NCI-H446 treated with DMSO at 0.1 percent for 48 hours (cell line): Measurements from ENCODE around the gene MSI2.

Experiments
- DNase-seq: peaks from one replicate; lab custom pipeline; 2025; lab: John Stamatoyannopoulos, UW

MSI2 gene

GRCh38 chr17:57270801-57271245 is 14.5 kb downstream of the MSI2 start:
- no peak for DNase-seq

DNA sequence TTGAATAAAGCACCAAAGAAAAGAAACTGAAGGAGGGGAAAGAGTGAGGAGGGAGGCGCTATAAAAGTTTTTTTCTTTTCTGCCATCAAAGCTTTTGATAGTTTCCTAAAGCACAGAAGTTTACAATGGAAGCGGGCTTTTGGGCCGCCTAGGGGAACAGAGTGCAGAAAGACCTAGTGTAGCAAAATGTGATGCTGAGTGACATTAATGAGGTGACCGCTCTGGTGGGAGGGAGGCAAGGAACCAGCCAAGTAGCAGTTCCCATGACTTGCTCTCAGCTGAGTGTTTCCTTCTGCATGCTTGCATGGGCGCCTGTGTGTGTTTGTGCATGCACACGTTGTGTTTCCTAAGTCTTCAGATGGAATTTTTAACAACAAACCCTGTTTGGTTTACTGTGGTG is 15.5 kb downstream of the MSI2 start:
- DNase-seq = no peak

DNA sequence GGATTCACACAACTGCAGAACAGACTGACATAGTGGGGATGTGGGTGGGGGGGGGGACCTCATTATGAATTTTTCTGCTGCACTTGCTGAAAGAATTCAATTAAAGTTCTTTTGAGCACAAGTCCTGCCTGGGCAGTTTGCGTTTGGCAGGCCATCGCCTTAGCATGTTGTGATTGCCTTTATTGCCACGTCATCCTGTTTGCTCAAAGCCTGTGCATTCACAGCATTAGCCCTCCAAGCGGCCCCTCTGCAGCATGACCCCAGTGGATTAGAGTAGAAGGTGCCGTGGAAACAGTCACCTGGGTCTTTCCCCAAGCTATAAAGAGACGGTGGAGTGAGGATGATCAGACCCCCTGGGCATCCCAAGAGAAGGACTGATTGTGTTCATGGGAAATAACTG is 17.2 kb downstream of the MSI2 start:
- DNase-seq = no peak

DNA sequence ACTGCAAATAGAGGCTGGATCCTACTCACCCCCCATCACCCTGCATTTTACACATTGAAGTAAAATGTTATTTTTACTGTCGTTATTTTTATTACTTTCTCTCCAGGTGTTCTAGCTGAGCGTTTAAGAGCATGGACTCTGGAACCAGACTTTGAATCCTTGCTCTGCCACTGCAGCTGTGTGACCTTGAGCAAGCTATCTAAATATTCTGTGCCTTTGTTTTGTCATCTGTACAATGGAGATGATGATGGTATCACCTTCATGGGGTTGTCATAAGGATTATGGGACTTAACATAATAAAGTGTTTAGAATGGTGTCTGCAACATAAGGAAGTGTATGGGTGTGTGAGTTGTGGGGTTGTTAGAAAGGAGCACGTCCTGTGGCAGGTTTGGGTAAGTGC is 17.8 kb downstream of the MSI2 start:
- no peak for DNase-seq

DNA sequence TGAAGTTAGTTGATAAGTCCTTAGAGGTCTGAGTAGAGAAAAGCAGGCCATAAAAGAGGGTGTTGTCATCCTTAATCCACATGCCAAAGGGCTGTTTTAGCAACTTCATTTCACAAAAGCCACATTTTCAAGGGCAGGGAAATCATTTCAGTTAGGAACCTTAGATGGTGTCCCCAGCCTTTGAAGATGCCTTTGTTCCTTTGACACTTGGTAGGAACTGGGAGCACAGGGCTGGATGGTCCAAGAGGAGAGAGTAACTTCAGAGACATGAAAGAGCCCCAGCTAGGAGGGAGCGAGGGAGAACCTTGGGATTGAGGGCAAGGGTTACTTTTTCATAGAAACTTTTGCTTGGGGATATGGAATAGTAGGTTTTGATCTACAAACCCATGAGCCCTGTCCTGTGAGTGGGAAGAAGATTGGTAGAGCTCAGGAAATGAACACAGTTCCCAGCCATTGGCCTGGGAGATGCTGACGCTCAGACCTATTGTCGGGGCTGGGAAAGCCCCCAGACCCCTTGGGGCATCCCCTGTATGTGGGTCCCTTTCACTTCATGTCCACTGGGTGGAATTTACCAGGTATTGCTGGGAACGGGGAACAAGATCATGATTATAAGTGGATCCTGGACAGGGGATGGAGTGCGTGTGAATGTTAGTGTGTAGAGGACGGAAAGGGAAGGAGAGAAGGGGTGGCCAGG is 18.9 kb downstream of the MSI2 start:
- no peak for DNase-seq

GRCh38 chr17:57276621-57277020 is 20.3 kb downstream of the MSI2 start:
- DNase-seq = no peak

- DNase-seq = no peak
Observed at GRCh38 chr17:57277923-57278604, 21.7 kb downstream of the MSI2 start.

GRCh38 chr17:57278740-57279387 is 22.5 kb downstream of the MSI2 start:
- no peak for DNase-seq

GRCh38 chr17:57279432-57279831 is 23.1 kb downstream of the MSI2 start:
- no peak for DNase-seq

DNA sequence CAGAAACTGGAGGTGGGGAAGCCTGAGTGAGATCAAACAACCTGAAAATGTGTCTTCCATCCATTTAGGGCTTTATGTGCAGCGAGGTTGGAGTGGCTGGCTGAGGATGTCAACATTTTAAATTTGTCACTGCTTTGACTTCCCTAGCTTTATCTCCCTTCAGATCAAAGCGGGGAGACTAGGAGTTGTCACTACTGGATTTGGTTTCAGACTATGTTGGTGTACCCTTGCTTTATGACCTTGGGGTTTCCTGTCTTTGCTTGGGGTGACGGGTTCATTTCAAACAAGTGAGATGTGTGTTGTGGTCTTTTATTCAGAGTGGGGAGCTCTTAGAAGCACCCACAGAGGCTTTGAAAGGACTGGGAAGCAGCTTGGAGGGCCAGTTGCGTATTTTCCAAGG is 25.6 kb downstream of the MSI2 start:
- no peak for DNase-seq

DNA sequence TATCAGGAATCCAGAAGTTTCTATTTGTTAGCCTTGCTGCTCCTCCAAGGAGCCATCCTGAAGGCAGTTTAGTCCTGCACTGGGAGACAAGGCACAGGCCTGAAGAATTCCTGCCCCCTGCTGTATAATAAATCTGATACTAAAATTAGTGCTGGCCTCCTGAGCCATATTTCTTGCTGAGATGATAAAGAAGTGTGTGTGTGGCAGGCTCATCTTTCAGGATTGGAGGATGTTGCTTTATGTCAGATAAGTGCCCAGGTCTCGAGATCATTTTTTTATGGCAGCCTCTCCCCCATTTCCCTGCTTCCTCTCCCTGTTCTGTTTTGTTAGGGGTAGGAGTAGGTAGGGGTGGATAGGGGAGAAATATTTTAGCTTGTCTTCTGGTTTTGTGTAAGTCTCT is 26.0 kb downstream of the MSI2 start:
- no peak for DNase-seq

DNA sequence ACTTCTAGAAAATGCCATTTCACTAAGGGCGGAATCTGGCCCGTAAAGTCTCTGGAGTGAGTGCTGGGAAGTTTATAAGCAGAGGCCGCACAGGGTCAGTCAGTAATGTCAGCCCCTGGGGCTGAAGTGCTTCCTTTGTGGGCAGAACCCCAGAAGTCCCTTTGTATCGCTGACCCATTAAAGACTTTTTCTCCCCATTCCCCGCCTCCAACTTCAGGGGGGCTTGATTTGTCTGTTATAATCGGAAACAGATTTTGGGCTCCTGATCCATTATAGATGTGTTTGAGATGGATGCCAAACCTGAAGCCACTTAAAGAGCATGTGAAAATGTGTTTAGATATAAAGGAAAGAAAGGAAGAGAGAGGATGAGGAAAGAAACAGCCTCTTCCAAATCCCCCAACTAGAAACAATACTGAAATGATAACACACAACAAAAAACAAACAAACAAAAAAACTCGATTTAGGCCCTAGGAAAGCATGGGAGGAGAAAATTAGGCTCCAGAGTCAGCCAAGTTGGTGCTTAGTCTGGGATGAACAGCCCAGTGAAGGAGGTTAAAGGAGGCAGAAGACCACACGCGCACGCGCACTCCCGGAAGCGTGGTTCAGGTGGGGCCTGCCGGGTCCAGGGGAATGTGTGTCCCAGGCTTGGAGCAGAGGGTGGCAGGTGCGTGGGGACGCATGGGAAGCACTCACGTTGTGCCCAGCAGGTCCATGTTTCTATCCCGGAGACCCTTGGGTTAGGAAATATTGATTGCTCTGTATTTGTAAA is 27.1 kb downstream of the MSI2 start:
- DNase-seq = no peak

DNA sequence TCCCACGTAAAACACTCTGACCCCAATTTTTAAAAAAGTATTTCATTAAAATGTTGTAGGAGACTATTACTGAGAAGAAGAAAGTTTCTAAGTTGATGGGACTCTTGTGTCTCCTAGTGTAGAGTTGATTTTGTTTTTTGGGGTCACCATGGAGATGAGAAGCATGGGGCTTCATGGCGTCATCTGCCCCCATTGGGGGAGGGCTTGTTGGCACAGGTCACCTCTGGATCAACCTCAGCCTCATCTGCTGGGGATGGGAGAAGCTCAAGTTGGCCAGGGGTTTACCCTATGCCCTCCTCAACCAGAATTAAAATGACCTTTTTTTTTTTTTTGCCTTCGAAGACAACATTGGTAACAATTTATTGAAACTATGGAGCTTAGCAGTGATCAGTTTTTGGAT is 28.3 kb downstream of the MSI2 start:
- DNase-seq = no peak

DNA sequence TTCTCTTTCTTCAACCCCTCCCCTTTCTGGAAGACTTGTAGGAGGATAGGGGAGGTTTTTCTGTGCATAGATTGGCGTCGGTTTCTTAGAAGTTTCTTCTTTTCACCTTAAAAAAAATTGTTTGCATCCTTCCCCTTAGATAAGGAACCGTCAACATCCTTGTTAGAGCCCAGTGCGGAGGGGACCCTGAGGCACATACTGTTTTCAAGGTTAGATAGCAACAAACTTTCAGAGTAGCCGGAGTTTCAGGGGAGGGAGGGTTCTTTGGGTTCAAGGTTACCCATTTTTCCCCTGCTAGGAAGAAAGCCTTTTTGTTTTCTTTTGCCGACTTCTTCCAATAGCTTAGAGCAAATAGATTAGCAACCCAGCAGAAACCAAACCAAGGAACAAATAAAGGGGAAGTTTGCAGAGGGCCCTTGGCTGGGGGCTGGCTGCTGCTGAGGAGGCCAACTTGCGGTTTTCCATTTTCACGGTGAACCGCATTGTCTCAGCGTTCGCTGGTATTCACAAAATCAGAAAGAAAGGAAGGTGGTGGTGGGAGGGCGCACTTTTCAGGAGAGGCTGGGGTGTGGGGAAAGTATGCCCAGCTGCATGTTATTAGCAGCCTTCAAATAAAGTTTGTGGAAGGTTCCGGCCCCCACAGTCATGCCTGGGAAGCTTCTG is 28.8 kb downstream of the MSI2 start:
- DNase-seq = no peak

DNA sequence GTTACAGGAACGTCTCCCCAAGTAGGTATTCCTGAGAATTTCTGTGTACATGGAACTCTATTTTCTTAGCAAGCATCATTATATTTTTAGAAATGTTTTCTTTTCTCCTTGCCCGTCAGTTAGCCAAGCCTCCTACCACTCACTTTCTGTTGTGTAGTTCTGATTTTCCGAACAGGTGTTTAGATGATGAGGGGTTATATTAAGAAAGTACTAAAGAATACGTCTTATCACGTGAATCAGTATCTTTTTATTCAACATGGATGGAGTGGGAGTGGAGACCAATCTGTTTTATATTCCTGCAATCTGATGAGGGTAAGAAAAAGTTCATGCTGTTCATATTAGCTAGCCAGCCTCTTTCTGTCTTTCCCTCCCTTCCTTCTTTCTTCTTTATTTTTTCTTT is 29.4 kb downstream of the MSI2 start:
- DNase-seq = no peak

GRCh38 chr17:57286399-57287105 is 30.2 kb downstream of the MSI2 start:
- DNase-seq = no peak

GRCh38 chr17:57288040-57288772 is 31.9 kb downstream of the MSI2 start:
- no peak for DNase-seq

DNA sequence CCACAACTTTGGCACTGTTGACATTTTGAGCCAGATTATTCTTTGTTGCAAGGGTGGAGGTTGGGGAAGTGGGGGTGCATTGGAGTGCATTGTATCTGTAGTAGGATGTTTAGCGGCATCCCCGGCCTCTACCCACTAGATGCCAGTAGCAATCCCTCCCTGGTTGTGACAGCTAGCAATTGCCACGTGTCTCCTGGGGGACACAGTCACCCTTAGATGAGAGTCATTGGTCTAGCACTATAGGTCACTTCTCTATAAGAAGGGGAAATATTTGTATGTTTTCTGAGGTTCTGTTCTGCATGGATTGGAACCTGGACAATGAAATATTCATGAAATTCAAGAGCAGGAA is 32.4 kb downstream of the MSI2 start:
- no peak for DNase-seq

- DNase-seq = no peak
Observed at GRCh38 chr17:57289130-57289529, 32.8 kb downstream of the MSI2 start.

DNA sequence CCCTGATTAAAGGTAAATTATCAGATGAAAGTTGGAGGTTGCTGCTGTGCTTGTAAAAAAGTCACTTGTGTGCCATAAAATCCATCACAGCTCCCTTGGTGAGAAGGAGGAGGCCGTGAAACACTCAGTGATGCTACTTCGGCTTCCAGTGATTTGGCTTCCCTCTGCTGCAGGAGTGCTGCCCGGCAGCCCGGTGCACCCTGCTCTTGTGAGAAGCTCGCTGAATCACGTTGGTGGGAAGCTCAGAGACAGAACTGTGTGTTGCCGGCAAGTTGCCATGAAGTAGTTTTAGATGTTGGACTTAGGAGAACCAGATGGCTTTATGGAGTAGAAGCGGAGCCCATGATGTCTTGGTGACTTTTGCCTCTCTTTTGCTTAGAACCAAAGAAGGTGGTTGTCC is 33.3 kb downstream of the MSI2 start:
- DNase-seq = no peak

DNA sequence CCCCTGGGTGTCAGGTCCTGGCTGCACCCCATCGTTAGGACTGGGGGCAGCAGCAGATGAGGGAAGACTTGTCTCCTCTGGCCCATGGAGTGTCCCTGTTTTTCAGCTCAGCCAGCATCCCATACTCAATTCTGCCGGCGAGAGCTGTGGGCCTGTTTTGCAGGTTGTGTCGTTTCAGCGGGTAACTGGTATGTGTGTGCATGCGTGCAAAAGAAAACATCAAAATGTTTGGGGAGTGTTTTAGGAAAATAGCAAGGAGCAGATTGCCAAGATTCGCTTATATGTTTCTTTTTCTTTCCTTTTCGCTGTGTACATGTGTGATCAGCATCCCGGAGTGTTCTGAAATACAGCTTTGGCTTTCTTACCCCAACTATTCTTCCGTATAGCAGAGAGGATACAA is 34.7 kb downstream of the MSI2 start:
- DNase-seq = no peak
